ENCODE data around the gene VPS25.
A peak's percentile ranks its signal among the peaks of the same experiment; 100 is the strongest.
"Not testable (repeated sequence)": the region's sequence is repeated elsewhere in the genome, so short reads cannot be mapped to it uniquely, and the experiment has no call there.

VPS25 gene

DNA sequence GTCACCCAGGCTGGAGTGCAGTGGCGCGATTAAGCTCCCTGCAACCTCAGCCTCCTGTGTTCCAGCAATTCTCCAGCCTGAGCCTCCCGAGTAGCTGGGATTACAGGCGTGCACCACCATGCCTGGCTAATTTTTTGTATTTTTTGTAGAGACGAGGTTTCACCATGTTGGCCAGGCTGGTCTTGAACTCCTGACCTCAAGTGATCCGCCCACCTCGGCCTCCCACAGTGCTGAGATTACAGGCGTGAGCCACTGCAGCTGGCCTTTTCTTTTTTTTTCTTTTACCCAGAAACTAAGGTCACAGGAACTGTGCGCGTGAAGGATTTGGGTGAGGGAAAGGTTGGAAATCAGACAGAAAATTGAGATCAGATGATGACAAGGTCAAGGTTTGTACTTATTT is 3.3 kb upstream of the VPS25 start:
- DNase-seq: not testable (repeated sequence)

DNA sequence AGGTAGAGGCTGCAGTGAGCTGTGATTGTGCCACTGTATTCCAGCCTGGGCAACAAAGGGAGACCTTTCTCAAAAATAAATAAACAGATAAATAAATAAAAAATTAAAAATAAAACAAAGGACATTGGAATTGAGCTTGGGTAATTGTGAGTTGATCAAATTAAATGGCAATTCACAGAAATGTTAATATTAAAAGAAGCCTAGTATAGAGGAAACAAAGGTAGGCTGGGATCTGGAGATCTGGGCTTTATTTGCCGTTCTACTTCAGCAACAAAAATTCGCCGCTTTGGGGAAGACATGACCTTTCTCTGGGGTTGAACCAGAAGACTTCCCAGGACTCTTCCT is 332 bp upstream of the VPS25 start:
- no peak for DNase-seq

DNA sequence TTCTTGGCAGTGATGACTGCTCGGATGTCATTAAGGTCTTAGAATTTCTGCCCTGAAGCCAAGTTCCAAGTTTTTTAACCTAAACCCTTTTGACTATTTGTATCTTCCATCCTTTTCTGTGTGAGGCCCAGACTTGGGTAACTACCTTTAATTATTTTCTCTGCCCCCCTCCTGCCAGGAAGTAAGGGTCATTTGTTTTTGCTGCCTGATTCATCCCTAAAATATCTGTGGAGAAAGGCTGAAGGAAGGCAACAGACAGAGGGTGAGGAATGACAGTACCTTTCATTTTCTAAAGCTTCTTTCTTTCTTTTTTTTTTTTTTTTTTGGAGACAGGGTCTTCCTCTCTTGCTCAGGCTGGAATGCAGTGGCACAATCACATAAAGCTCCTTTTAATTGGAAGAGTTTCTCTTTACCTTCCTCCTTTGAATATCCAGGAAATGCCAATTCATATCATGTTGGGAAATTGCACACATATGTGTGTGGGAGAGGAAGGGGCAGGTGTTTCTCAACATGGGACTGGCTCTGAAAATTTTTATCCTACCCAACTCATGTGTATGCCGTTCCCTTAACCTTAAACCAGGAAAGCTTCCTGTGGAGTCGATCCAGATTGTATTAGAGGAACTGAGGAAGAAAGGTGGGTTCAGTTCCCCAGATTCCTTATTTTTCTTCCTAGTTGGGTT is 957 bp downstream of the VPS25 start:
- no peak for DNase-seq

DNA sequence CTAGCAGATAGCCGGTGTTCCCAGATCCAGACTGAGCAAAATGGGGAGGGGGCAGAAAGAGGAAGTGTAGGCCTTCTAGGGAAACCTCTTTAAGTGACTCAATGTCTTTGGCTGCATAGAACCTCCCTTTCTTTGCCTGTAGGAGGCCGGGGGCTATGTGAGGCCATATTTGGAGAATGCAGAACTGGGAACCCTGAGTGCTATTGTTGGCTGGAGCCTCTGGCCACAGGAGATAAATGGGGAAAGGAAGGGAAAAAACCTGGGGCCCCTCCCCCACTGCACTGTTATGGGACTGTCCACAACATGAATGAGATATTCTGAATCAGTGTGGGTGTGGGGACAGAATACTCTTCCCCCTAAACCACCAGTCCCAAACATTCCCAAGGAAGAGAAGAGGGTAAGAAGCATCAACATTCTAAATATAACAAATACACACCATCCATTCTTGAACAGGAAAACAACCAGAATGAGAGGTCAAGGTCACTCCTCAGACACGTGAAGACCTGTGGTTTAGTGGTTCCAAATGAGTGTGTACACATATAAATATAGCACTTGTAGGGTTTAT is 2.4 kb downstream of the VPS25 start:
- peak; percentile 12 for DNase-seq

DNA sequence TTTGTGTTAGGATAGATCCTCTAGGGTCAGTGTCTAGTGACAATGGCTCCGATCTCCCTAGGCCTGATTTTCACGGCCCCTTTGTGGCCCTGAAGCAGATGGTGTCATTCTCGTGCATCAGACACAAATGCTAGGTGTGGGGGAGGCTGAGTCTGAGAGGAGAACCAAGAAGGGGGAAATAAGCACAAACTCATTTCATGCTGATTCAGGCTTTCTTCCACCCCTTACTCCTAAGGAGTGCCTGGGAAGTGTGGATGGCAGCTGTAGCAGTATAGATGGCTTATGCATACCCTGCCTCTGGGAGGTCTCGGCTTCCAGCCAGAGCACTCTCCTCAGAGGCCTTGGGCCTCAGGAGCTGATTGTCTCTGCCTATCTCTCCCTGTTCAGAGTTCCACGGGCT is 5.3 kb downstream of the VPS25 start:
- no peak for DNase-seq

DNA sequence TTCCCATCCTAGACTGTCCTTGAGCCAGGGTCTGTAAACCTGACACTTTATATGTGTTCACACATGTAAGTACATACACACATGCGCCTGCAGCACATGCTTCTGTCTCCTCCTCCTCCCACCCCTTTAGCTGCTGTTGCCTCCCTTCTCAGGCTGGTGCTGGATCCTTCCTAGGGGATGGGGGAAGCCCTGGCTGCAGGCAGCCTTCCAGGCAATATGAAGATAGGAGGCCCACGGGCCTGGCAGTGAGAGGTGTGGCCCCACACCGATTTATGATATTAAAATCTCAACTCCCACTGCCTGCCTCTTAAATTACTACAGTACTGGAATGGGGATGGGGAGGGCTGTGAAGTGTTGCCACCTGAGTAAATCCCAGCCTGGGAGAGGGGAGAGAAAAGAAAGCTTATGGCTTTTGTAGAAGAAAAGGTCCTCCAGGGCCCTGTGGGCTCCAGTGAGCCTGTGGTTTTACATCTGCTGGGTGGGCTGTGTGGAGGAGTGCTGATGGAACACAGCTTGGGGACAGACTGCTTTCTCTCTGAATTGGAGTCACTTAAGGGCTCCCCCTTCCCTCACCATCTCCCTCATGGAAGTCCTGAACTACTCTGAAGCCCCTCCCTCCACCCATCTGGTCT is 6.2 kb downstream of the VPS25 start:
- no peak for DNase-seq

DNA sequence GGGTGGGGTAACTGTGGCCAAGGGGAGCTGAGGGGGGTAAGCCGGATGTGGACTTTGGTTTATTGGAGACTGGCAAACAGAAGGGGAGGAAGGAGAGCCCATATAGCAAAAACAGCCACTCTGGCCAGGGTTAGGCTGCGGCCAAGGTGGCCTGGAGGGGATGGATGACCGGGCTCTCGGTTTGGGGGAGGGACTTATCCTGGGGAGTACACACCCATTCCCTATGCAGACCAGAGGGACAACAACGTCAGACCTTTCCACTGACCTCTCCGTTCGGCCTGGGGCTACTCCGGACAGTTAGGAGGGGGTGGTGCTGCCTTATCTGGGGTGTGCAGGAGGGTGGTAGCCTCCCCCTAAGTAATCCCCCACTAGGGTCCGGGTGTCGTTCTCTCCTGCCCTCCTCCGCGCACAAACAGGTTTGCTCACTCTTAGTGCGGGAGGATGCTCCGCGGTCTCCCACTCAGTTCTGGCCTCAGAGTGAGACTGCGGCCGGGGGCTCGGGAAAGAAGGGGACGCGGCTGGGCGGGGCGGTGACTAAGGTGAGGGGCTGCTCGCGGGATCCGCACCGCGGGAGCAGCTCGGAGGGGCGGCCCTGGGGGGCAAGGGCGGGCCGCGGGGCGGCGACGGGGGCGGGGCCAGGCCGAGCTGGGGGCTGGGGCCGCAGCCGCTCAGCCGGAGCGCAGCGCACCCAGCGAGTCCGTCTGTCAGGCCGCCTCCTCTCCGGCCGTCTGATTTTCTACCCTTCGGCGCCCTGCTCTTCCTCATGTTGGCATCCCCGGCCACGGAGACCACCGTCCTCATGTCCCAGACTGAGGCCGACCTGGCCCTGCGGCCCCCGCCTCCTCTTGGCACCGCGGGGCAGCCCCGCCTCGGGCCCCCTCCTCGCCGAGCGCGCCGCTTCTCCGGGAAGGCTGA is 6.9 kb downstream of the VPS25 start, which contains the start of gene WNK4:
Gene WNK4 (plus strand): TSS at position 675 of the 915 bp plus-strand sequence. CDS start 89 bp downstream, at position 764.
- peak; percentile 69 for DNase-seq

DNA sequence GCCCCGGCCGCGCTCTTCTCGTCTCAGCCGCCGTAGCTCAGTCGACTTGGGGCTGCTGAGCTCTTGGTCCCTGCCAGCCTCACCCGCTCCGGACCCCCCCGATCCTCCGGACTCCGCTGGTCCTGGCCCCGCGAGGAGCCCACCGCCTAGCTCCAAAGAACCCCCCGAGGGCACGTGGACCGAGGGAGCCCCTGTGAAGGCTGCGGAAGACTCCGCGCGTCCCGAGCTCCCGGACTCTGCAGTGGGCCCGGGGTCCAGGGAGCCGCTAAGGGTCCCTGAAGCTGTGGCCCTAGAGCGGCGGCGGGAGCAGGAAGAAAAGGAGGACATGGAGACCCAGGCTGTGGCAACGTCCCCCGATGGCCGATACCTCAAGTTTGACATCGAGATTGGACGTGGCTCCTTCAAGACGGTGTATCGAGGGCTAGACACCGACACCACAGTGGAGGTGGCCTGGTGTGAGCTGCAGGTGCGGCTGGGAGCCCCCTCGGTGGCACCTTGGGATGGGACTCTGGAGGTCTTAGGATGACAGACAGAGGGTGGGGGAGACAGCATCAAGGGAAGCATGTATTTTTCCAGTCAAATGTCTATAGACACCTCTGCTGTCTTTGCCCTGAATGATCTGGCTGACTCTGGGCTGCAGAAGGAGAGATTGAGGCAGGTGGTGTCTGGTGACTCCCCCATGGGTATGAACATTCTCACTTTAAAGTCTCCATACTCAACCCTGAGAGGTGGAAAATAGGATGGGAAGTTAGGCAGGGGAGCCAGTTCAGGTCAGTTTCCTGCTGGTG is 7.8 kb downstream of the VPS25 start:
- no peak for DNase-seq

DNA sequence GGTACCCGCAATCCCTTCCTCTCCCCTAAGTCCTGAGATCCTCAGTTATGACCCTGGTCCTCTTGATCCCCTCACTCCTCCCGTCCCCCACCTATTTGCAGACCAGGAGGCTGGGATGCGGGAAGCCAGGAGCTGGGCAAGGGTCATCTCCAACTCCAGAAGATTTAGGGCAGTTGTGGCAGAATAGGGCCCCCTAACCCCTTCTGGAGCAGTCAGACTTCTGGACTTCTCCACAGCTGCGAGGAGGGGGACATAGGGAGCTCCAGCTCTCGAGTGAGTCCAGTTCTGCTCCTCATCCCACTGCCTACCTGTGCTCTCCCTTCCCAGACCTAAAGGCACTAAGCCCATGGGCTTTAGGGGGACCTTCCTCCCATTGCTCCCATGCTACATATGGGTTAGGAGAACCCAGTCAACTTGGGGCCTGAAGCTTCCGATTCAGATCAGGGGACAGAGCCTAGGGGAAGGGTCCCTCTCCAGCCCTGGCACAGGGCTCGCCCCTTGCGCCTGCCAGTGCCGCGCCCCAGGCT is 8.5 kb downstream of the VPS25 start:
- DNase-seq: no peak

DNA sequence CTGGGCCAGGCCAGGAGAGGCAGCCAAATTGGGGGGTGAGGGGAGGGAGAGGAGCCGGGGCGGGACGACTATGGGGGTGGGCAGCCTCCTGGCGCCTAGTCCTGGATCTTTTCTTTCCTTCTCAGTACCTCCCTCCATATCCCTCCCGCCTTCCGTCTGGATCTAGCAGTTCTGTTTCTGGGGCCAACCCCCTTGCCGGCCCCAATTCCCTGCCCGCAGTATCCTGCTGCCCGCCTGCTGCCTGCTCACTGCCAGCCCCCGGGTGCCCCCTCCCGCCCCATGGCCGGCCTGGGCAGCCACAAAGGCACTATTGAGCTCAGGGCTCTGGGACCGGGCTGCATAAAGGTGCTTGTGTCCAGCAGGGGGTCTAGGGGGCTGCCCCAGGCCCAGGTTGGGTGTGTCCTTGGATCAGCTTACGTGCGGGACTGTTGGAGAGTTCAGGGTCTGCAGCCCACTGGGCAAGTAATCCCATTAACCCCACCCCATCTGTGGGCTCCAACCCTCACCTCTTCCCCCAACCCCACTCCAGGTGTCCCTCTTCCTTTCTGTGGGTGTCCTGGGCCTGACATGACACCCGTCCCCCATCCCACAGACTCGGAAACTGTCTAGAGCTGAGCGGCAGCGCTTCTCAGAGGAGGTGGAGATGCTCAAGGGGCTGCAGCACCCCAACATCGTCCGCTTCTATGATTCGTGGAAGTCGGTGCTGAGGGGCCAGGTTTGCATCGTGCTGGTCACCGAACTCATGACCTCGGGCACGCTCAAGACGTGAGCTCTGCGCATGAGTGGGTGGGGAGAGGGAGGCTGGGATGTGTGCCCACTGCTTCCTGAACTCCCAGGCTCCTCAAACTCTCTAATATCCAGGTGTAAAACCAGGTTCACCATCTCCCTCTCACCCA is 9.2 kb downstream of the VPS25 start:
- DNase-seq: no peak

DNA sequence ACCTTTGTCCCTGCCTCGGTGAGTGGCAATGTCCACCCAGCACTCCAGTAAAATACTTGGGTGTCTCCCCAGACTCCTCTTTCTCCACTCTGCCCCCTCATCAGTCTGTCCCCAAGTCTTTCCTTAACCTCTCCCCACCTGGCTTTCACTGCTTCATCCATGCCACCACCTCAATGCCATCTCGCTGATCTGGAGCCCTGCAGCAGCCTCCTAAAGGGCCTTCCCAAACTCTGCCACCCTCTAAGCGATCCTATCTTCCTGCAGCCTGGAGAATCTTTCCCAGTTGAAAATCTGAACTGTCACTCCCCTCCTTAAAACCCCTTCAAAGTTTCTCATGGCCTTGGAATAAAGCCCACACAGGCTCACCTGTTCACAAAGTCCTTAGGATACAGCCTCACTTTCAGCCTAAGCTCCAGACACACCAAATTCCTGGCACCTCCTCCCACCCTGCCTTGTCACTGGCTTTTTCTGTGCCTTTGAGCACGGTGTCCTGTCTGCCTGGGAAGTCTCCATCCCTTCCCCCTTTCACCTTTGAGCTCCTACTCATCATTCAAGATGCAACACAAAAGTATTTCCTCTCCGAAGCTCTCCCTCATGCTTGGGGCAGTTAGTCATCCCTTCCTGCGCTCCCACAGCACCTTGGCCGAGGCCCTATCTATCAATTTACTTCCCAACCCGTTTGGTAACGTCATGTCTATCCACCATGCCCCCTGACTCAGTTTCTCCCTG is 10.0 kb downstream of the VPS25 start:
- DNase-seq: no peak

DNA sequence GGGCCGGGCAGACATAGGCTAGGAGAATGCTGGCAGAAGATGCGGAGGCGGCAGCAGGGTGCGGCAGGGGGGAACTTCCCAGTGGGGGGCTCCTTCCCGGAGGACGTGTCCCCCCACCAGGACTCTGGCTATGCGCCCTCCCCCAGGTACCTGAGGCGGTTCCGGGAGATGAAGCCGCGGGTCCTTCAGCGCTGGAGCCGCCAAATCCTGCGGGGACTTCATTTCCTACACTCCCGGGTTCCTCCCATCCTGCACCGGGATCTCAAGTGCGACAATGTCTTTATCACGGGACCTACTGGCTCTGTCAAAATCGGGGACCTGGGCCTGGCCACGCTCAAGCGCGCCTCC is 10.5 kb downstream of the VPS25 start:
- DNase-seq: no peak

DNA sequence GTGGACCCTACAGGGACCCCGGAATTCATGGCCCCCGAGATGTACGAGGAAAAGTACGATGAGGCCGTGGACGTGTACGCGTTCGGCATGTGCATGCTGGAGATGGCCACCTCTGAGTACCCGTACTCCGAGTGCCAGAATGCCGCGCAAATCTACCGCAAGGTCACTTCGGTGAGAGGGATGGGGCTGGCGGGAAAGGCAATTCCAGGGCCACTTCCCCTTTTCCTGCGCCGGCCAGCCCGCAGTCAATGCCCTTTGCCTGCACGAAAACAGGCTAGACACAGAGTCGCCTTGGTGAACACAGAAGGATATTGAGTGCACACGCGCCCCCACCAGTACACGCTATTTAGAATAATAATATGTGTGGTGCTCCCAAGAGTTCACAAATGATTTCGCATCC is 11.2 kb downstream of the VPS25 start:
- no peak for DNase-seq

DNA sequence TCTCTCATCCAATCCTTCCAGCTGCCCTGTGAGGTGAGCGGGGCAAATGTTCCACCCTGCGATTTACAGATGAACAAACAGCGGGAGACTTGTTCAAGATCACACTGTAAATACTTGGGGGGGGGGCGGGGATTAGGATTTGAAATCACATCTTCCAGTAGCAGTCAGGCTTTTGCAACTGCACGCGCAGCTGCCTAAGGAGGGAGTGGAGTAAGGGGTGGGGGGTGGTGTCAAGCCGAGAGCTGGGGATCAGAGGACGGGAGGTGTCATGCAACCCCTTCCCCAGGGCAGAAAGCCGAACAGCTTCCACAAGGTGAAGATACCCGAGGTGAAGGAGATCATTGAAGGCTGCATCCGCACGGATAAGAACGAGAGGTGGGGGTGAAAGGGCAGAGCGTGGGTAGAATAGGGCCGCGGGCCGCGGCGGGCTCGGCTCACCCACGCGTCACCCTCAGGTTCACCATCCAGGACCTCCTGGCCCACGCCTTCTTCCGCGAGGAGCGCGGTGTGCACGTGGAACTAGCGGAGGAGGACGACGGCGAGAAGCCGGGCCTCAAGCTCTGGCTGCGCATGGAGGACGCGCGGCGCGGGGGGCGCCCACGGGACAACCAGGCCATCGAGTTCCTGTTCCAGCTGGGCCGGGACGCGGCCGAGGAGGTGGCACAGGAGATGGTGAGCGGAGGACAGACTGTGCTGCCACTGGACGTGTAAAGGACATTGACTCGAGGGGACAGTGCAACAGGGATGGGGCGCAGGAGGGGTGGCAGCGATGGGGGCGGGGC is 11.8 kb downstream of the VPS25 start:
- no peak for DNase-seq

DNA sequence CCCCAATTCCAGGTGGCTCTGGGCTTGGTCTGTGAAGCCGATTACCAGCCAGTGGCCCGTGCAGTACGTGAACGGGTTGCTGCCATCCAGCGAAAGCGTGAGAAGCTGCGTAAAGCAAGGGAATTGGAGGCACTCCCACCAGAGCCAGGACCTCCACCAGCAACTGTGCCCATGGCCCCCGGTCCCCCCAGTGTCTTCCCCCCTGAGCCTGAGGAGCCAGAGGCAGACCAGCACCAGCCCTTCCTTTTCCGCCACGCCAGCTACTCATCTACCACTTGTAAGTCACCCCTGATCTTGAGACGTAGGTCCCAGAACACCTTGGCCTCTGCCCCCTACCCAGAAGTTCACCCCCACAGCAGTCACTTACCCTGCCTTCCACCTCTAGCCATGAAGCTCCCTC is 14.0 kb downstream of the VPS25 start:
- no peak for DNase-seq

DNA sequence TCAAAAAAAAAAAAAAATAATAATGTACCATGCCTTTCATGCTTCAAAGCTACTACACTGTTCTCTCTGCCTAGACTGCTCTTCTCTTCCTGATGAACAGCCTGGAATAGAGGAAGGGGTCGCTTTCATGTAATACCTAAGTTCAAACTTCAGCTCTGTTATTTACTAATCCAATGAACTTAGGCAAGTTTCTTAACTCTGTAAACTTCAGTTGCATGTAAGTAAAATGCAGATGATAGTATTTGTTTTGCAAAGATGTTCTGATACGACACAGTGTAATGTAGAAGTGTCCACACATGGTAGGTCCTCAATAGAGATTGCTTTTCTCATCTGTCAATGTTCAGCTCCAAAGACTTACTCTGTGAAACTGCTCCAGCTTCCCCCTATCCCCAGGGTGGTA is 18.7 kb downstream of the VPS25 start:
- no peak for DNase-seq

DNA sequence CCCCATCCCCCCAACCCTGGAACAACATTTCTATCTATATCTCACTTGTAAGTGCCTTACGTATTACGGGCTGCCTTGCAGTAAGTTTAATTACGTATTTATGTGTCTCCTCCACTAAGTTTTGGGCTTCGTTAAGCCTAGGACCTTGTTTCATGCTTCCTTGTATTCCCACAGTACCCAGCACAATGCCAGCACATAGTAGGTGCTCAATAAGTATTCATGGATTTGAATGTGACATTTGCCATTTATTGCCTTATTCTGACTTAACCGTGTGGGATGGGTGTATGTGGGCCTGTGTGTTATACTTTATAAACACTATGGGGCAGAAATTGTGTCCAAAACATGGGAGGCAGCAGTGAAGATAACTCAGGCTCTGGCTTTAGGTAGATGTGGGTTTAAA is 19.3 kb downstream of the VPS25 start:
- DNase-seq: no peak

DNA sequence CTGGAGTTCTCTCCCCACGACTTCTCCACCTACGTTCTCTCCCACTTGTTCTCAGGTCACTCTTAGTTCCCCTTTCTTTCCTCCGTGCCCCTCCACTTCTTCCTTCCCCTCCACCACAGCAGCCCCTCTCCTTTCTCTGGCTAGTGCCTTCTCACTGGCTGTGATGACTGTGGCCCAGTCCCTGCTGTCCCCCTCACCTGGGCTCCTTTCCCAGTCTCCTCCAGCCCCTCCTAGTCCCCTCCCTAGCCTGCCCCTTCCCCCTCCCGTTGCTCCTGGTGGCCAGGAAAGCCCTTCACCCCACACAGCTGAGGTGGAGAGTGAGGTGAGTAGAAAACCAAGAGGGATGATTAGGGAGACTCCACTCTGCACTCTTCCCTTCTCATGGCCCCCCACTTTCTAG is 21.8 kb downstream of the VPS25 start:
- no peak for DNase-seq

DNA sequence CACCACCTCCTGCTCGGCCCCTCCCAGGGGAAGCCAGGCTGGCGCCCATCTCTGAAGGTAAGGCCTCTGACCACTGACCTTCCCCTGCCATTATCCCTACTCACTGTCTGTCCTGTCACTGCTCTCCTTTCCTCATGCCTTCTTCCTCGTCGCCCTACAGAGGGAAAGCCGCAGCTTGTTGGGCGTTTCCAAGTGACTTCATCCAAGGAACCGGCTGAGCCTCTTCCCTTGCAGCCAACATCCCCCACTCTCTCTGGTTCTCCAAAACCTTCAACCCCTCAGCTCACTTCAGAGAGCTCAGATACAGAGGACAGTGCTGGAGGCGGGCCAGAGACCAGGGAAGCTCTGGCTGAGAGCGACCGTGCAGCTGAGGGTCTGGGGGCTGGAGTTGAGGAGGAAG is 22.2 kb downstream of the VPS25 start:
- no peak for DNase-seq
